Heart left ventricle (tissue), 13 donors: ENCODE measurements around the gene LMBR1.

Experiments
- CTCF ChIP-seq, 12 donors: fragments of 200-600 bp; sonication (generic) in 4 of 12; IDR thresholded peaks; one replicate each; pipeline versions ENCODE4 v1.5.0 to v1.8.0; 2018 to 2022; ENCODE audit warnings: antibody characterized with exemption in 12 of 12, mild to moderate bottlenecking in 5 of 12
- POLR2A ChIP-seq, 2 donors: fragments of 450-650 bp; IDR thresholded peaks; one replicate each; pipeline ENCODE4 v1.6.1; 2017; ENCODE audit warnings: antibody characterized with exemption in 2 of 2, mild to moderate bottlenecking in 2 of 2, moderate library complexity in 2 of 2
- donor health status: ischemic (EF 13 %, LVEDD 7.1; RV severe dilation, severe dysfunction).
- donor health status: DM: no; HTN: yes; CAD: no.
- donor health status: DM: no; HTN: no; CAD: no.
- donor health status: ischemic (EF 25% LVEDD 6.9; RV normal size, moderate dysfunction).
- donor health status: ischemic (EF 25% LVEDD 5.7; RV mildly dilated, moderate dysfunction).
- donor health status: ischemic (EF 35%, LVEDD 5.7; RV mildly dilated, moderate dysfunction).
- donor health status: nonischemic (EF 11% LVEDD 7.7; RV severe dilation, severe dysfunction).
- donor health status: DM: yes; HTN: yes; CAD: no.
- donor health status: PGD.
- donor health status: ischemic (EF 29% LVEDD 5.4; RV normal size, mild dysfunction).
- donor health status: nonischemic (EF 23%, LVEDD 6.1; RV moderate dilation, normal function).

DNA sequence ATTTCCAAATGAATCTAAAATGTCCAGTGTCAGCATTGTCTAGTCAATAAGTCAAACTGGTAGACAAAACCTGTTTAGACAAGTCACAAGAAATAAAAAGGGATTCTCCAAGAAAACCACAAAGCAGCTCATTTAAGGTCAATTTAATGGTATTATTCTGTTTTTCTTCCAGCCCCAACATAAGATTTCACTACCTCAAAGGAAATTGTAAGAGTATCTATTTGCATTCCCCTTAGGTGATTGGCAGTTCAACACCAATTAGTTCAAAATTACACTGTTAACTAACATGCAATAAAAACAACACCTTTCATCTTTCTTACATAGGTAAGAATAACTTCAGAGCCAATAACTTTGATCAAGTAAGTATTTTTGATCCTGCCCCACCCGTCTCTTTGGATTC, 146.1 kb downstream of the LMBR1 start:
- TF ChIP-seq CTCF (IDR thresholded peaks at IDR 0.05) (no peak), POLR2A (IDR thresholded peaks at IDR 0.05) (no peak)
